ENCODE data around the gene C9orf78.

Gene C9orf78, protein sequence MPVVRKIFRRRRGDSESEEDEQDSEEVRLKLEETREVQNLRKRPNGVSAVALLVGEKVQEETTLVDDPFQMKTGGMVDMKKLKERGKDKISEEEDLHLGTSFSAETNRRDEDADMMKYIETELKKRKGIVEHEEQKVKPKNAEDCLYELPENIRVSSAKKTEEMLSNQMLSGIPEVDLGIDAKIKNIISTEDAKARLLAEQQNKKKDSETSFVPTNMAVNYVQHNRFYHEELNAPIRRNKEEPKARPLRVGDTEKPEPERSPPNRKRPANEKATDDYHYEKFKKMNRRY

DNA sequence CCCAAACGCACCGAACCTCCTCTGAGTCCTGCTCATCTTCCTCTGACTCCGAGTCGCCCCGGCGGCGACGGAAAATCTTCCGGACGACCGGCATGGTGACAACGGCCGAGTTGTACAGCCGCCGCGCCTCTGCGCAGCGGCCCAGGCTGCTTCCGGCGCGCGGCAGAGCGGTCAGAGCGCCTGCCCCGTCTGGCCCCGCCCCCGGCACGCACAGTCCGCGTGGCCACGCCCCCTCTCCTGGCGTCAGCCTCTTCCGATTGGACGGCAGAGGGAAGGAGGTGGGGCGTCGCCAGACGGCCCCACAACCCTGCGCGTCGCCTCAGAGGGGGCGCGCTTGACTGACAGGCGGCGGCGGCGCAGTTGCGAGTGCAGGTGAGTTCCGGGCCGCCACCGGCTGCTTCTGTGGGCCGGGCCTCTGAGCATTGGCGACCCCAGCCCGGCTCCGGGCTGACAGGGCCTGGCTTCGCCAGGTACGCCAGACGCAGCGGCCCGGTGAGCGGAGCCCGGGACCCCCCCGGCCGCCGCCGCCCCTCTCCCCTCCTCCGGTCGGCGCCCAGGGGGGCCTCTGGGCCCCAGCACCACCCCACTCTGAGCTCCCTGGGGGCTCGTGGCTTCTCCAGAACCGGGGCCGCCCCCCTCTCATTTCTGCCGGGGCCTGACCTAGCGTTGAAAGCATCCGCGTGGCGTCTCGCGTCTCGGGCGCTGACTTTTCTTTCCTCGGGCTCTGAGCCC is at the start of gene C9orf78, which contains the start of gene USP20:
TSS of gene C9orf78 (minus strand) at position 148 of the 732 bp plus-strand sequence. CDS start at position 94, 54 bp downstream.
TSS of gene USP20 (plus strand) at position 331 of the 732 bp plus-strand sequence. CDS start 17,098 bp downstream, outside the sequence.
- DNase-seq (ENCODE audit: low read depth in 2 of 2) = peak; percentile 96 to 97

GRCh38 chr9:129884220-129885017 is 49.3 kb upstream of the C9orf78 start:
- peak; percentile 95 to 97 for DNase-seq (ENCODE audit: low read depth in 2 of 2)

DNA sequence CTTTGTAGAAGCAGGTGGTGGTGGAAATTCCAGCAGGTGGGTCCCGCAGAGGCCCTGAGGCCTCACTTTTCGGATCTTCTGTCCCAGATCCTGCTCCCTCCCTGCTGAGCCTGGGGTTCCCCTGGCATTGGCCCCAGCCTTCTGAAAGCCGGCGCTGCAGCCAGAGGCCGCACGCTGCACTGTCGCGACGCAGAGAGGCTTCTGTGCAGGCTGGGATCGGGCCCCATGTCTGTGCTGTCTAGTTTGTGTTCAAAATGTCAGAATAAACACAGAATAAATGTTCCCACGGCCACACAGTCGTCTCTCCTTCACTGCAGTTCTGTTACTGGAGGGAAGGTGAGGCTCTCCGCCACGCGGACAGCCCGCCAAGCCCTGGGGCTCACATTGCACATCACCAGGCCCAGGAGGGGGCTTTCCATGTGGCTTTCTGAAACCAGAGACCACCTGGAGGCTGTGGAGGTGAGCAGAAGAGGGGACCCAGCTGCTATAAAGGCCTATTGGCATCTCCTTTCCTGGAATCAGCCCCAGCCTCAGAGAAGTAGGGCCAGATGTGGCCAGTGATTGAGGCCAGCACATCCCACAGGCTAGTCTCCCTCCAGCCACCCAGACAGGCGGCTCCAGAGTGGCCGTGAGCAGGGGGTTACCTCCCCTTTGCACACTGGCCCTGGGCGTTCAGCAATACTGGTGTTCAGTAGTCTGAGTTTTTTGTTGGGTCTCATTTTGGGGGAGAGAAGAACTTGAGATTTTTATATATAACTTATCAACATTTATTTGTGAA is 46.7 kb upstream of the C9orf78 start:
- no peak for DNase-seq (ENCODE audit: low read depth in 2 of 2)

DNA sequence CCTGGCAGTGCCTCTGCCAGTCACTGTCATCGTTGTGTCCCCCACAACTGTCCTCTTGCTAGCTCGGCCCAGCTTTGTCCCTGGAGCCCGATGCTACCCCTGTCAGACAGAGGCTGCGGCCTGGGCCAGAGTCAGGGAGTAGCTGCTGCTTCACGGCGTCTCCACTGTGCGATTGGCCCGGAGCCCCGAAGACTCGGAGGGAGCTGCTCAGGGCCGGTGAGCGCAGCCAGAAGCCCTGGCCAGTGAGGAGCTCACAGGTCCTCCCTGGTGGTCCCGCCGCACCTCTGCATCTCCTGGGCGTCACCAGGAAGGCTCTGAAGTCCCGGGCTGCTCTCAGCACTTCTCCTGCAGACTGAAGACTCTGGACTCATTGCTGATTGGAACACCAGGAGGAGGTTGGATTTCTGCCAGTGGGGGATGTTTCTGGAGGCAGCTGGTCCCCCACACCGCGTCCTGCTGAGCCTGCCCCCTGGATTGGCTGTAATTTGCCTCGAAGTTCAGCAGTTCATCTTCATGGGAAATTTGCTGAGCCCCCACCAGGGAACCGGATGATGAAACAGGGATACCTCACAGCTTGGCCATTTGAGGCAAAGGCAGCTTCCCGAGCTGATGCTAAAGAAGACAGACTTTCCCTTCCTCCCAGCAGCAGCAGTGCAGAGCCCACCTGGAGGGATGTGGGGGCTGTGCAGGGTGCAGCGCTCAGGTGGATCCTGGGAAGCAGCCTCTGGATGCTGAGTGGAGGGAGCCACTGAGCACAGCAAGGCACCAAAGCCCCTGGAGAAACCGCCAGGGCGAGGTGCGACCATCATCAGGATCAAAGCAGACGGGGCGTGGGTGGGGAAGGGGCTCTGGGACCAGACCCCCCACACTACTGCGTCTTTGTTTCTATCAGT is 45.8 kb upstream of the C9orf78 start:
- no peak for DNase-seq (ENCODE audit: low read depth in 2 of 2)

DNA sequence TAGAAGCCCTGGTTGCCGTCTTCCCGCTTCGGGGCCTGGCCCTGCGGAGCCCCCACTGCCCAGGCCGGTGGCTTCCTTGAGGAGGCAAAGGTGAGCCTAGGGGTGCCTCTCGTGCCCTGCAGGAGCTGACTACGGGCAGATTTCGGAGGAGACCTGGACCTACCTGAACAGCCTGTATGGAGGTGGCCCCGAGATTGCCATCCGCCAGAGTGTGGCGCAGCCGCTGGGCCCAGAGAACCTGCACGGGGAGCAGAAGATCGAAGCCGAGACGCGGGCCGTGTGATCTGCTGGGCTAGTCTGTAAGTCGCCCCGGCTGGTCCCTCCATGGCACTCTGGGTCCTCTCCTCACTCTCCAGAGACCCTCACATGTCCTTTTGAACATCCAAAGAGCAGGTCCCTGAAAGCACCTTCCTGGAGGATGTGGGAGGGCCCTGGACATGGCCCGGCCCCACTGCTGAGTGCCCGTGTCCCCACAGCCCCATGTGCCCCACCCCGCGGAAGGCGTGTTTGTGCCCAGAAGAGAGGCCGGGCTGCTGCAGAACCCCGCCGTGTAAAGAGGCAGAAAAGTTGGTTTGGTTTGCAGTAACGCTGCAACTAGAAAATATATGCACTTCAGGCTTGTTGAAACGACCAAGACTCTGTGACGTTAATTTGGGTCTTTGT is 45.0 kb upstream of the C9orf78 start:
- no peak for DNase-seq (ENCODE audit: low read depth in 2 of 2)

GRCh38 chr9:129879103-129879699 is 44.1 kb upstream of the C9orf78 start:
- no peak for DNase-seq (ENCODE audit: low read depth in 2 of 2)

DNA sequence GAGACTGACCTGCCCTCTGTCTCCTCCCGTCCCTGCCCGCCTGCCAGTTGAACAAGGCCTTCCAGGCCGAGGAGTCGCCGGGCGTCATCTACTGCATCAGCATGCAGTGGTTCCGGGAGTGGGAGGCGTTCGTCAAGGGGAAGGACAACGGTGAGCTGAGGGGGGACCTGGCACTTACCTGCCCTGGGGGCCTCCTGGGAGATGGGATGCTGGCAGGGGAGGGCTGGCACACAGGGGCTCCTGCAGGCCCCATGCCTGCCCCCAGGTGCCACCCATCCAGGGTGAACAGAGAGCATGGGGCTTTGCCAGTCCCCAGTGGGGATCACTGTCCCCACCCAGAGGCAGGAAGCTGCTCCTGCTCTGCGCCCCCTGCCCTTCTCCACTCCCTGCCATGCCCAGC is 43.2 kb upstream of the C9orf78 start:
- no peak for DNase-seq (ENCODE audit: low read depth in 2 of 2)

DNA sequence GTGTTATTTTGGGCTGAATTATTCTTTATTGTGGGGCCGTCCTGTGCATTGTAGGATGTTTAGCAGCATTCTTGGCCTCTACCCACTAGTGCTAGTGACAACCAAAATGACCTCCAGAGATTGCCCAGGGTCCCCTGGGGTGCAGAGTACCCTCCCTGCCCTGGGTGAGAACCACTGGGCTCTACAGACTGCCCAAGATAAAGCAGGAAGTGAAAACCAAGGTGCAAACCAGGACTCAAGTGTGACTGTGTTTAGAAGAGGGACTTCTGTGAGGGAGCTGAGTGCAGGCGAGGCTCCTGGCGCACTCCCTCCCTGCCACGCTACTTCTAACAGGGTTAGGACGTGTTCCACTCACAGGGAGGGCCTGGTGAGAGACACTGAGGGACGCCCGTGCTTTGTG is 41.7 kb upstream of the C9orf78 start:
- no peak for DNase-seq (ENCODE audit: low read depth in 2 of 2)

DNA sequence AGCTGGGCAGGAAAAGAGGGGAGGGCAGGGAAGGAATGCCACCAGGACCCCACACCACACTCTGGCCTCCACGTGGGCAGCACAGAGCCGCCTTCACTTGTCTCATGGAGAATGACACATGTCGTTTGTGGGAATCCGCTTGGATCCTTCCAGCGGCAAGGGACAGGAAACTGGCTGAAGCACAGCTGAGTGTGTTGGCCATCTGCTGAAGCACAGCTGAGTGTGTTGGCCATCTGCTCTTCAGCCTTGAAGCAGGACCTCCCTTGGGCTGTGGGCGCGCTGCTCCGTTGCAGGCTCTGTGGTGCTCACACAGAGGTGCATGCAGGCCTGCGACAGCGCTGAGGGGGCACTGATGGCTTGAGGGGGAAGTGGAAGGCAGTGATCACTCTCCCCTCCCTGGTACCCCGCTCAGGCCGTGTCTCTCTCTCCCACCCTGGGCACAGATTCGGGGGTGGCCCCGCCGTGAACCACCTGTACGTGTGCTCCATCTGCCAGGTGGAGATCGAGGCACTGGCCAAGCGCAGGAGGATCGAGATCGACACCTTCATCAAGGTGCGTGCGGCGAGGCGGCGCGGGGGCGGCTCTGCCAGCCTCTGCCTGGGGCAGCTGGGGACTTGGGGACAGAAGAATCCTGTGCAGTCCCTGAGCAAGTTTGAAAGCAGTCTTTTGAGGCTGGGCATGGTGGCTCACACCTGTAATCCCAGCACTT is 40.8 kb upstream of the C9orf78 start:
- DNase-seq (ENCODE audit: low read depth in 2 of 2) = no peak

- no peak for DNase-seq (ENCODE audit: low read depth in 2 of 2)
These were observed 40.1 kb upstream of the C9orf78 start for GRCh38 chr9:129875181-129875611.

GRCh38 chr9:129874261-129875101 is 39.4 kb upstream of the C9orf78 start:
- no peak for DNase-seq (ENCODE audit: low read depth in 2 of 2)

- DNase-seq (ENCODE audit: low read depth in 2 of 2) = no peak
These were observed 38.6 kb upstream of the C9orf78 start for GRCh38 chr9:129873563-129874190.

DNA sequence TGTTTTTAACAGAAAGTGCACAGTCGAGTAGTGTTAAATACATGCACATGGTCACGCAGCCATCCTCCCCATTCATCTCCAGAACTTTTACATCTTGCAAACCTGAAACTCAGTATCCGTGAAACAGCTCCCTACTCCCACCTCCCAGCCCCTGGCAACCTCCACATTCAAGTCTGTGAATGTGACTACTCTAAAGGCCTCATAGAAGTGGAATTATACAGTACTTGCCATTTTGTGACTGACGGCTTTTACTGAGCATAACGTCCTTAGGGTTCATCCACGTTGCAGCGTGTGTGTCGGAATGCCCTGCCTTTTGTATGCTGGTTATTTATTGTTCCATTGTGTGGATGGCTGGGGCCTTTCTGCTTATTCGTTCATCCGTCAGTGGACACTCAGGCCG is 36.0 kb upstream of the C9orf78 start:
- no peak for DNase-seq (ENCODE audit: low read depth in 2 of 2)

DNA sequence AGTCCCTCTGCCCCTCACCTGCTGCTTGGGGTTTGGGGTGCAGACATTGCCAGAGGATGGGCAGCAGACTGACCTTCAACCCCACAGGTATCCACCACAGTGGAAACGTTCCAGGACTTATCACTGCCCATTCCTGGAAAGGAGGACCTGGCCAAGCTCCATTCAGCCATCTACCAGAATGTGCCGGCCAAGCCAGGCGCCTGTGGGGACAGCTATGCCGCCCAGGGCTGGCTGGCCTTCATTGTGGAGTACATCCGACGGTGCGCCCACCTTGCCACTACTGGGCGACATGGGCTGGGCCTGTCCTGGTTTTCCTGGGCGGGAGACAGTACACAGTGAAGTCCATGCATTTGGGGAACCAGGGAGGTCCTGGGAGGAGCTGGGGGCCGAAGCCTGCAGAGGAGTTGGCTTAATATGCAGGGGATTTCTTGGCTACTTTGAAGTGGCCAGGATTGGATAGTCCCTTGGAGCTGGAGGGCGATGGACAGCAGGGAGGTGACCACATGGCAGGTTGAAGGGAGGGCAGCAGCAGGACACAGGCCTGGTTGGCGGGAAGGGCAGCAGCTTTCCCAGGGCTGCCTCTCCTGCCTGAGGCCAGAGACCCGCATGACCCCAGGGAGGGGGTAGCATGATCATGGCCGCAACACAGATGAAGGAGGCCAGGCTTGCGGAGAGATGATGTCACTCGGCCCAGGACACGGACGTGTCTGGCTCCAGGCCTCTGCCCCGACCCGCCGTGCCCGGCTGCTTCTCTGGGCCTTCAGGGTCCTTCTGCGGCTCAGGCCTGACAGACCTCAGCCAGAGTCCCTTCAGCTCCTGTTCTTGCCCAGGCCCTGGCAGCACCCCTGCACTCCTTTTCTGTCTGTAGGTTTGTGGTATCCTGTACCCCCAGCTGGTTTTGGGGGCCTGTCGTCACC is 34.8 kb upstream of the C9orf78 start:
- DNase-seq (ENCODE audit: low read depth in 2 of 2) = no peak

DNA sequence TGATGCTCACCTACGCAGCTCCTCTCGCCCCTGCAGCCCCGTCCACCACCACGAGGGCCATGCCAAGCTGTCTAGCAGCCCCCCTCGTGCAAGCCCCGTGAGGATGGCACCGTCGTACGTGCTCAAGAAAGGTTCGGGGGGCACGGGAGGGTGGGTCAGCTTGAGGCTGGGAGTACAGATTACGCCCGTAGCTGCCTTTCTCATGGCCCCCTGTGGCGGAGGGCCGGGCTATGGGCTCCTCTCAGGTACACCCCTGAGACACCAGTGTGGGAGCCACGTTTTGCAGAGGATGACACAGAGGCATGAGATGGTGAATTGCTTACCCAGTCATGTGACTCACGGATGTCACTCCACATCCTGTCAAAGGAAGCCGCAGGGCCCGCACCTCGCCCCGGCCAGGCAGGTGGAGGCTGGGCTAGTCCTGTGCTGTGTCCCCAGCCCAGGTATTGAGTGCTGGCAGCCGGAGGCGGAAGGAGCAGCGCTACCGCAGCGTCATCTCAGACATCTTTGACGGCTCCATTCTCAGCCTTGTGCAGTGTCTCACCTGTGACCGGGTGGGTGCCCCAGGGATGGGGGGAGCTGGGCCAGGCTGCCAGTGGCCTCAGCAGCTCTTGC is 33.9 kb upstream of the C9orf78 start:
- DNase-seq (ENCODE audit: low read depth in 2 of 2) = peak; percentile 67 to 73

All from stimulated activated CD4-positive, alpha-beta T cell treated with anti-CD3 and anti-CD28 coated beads, Interleukin-4, amount 100 ng/mL, for 48 hours (primary cell).